Adipose tissue (tissue), 3 donors: ENCODE data around the gene SMIM45.
"Not testable (repeated sequence)": the region's sequence is repeated elsewhere in the genome, so short reads cannot be mapped to it uniquely, and the experiment has no call there.

ENCODE experiments used
- H3K27ac ChIP-seq: one replicate; pipeline ENCODE4 v1.5.1; 2013; ENCODE audit warnings: low read depth, low read length
- WGBS, 3 donors: extraction: QIAGEN DNeasy Blood & Tissue Kit; methylation state at CpG; one replicate each; pipeline ENCODE4 v1.1.7; 2013; 5-methylcytosine and 5-hydroxymethylcytosine counted together
- donor health status: healthy with polysubstance abuse.
- donor health status: Bipolar disorder and iron deficiency.
- donor health status: healthy.

The SMIM45 gene

GRCh38 chr22:41929418-41929810, 22.5 kb upstream of the SMIM45 start:
- no peak overlapping the region for H3K27ac ChIP-seq
- WGBS, 3 donors = 68 to 88% (median 83%) methylated on average over 8 of the region's 8 CpGs

- WGBS, 3 donors = 80 to 89% (median 81%) methylated on average over 10 of the region's 10 CpGs
- no peak overlapping the region for H3K27ac ChIP-seq
Measured at GRCh38 chr22:41931701-41932269, 20.2 kb upstream of the SMIM45 start.

GRCh38 chr22:41932353-41932752, 19.6 kb upstream of the SMIM45 start:
- H3K27ac ChIP-seq = no peak overlapping the region
- 92 to 98% (median 93%) methylated on average over 12 of the region's 12 CpGs for WGBS, 3 donors

GRCh38 chr22:41933411-41934177, 18.4 kb upstream of the SMIM45 start:
- WGBS, 3 donors = 66 to 88% (median 70%) methylated on average over 16 of the region's 16 CpGs

GRCh38 chr22:41934284-41935014, 17.5 kb upstream of the SMIM45 start:
- H3K27ac ChIP-seq = no peak overlapping the region
- WGBS, 3 donors = 94 to 97% (median 96%) methylated on average over 17 of the region's 17 CpGs

More at GRCh38 chr22:41933411-41934177, 18.4 kb upstream of the SMIM45 start:
- H3K27ac ChIP-seq = no peak overlapping the region

- WGBS, 3 donors = 86 to 94% (median 94%) methylated on average over 4 of the region's 4 CpGs
- H3K27ac ChIP-seq = no peak overlapping the region
Measured at GRCh38 chr22:41935015-41935351, 17.0 kb upstream of the SMIM45 start.

GRCh38 chr22:41935509-41935908, 16.4 kb upstream of the SMIM45 start:
- H3K27ac ChIP-seq = no peak overlapping the region
- WGBS, 3 donors = 92 to 98% (median 94%) methylated on average over 9 of the region's 9 CpGs

- WGBS, 3 donors = 95 to 100% (median 95%) methylated on average over 2 of the region's 2 CpGs
Measured at GRCh38 chr22:41936894-41937169, 15.1 kb upstream of the SMIM45 start.

GRCh38 chr22:41939981-41940831, 11.7 kb upstream of the SMIM45 start:
- H3K27ac ChIP-seq = no peak overlapping the region
- WGBS, 3 donors = 79 to 82% (median 82%) methylated on average over 13 of the region's 13 CpGs

More at GRCh38 chr22:41936894-41937169, 15.1 kb upstream of the SMIM45 start:
- no peak overlapping the region for H3K27ac ChIP-seq

- no peak overlapping the region for H3K27ac ChIP-seq
- WGBS, 3 donors = 37 to 54% (median 42%) methylated on average over 13 of the region's 13 CpGs
Measured at GRCh38 chr22:41940832-41941765, 10.9 kb upstream of the SMIM45 start.

GRCh38 chr22:41943661-41944209, 8.2 kb upstream of the SMIM45 start:
- H3K27ac ChIP-seq = no peak overlapping the region

GRCh38 chr22:41946629-41947423, 5.1 kb upstream of the SMIM45 start, which contains the start of gene CENPM:
TSS of gene CENPM (minus strand) at chr22:41947152. CDS start at chr22:41947076, 76 bp downstream.
- no peak within 1 kb of the TSS for H3K27ac ChIP-seq

More at GRCh38 chr22:41943661-41944209, 8.2 kb upstream of the SMIM45 start:
- 58 to 70% (median 65%) methylated on average over 9 of the region's 9 CpGs for WGBS, 3 donors

GRCh38 chr22:41947424-41948080, 4.4 kb upstream of the SMIM45 start:
- H3K27ac ChIP-seq = no peak overlapping the region
- WGBS, 3 donors = 72 to 77% (median 72%) methylated on average over 19 to 21 of the region's 21 CpGs

More at GRCh38 chr22:41946629-41947423, 5.1 kb upstream of the SMIM45 start, which contains the start of gene CENPM:
- WGBS, 3 donors = 2% methylated on average over 53 to 56 of the region's 56 CpGs

GRCh38 chr22:41948142-41948541, 3.8 kb upstream of the SMIM45 start:
- WGBS, 3 donors = 86 to 95% (median 91%) methylated on average over 2 of the region's 2 CpGs
- H3K27ac ChIP-seq = no peak overlapping the region

GRCh38 chr22:41948928-41949296, 3.0 kb upstream of the SMIM45 start:
- 83 to 94% (median 84%) methylated on average over 8 of the region's 8 CpGs for WGBS, 3 donors
- not testable (repeated sequence) for H3K27ac ChIP-seq

- 88 to 92% (median 90%) methylated on average over 7 of the region's 7 CpGs for WGBS, 3 donors
- H3K27ac ChIP-seq = no peak overlapping the region
Measured at GRCh38 chr22:41949297-41949965, 2.5 kb upstream of the SMIM45 start.
